ENCODE measurements around the gene DENND1A. TPM values are rescaled to one million over a fixed set of nuclear protein-coding genes. Genes with fewer than 3 reads are reported as not detected.

The DENND1A gene
- total and polyA plus RNA-seq, 2 of the 13 experiments (the other 11 are each of a cell fraction or from before 2014, with no cell fraction given) = 14.8 to 30.1 TPM

GRCh38 chr9:123537809-123538208 is 392.1 kb downstream of the DENND1A start (continued):
- TF ChIP-seq MLX (CRISPR knock-in tag; IDR thresholded peaks at IDR 0.05) (peak; percentile 28; the same call in 1 of the 2 replicates), BRD4 (CRISPR knock-in tag; IDR thresholded peaks at IDR 0.05) (no peak), CEBPG (CRISPR knock-in tag; IDR thresholded peaks at IDR 0.05) (peak; percentile 92), FOXA3 (CRISPR knock-in tag; IDR thresholded peaks at IDR 0.05) (peak; percentile 66)

- no peak for DNase-seq (ENCODE audit: low spot score)
- Histone ChIP-seq H2AFZ (ENCODE audit: low read length) (no peak overlapping the region), H3K9ac (ENCODE audit: insufficient read depth, low read depth, low read length) (no peak overlapping the region), H3K27ac (ENCODE audit: extremely low read length, insufficient read depth, low read length) (no peak overlapping the region), H3K27me3 (ENCODE audit: control insufficient read depth in 1 of 2, insufficient read depth in 2 of 2, low read length in 2 of 2) (no peaks in the 10 kb centered on the region), H3K4me1 (ENCODE audit: insufficient read depth, low read length) (peaks cover 7% of the 10 kb centered on the region; the same call in 1 of the 2 replicates), H3K79me2 (ENCODE audit: insufficient read depth, low read length) (no peaks in the 10 kb centered on the region), H3K36me3 (replicated peaks in 1 of 2; ENCODE audit: control insufficient read depth in 1 of 2, insufficient read depth in 2 of 2, low read length in 2 of 2) (peaks cover 2 to 6% of the 10 kb centered on the region in 2 experiments; a peak in 3 of 5 replicates), H3K4me3 (replicated peaks in 1 of 3; ENCODE audit: insufficient read depth in 1 of 3, low read depth in 2 of 3, low read length in 3 of 3) (no peak overlapping the region), H3K4me2 (ENCODE audit: low read depth, low read length) (no peak overlapping the region), H4K20me1 (ENCODE audit: insufficient read depth, low read length) (no peaks in the 10 kb centered on the region), H3K9me3 (ENCODE audit: low read length) (no peaks in the 10 kb centered on the region)
- over 99% methylated on average over 6 of the region's 6 CpGs for WGBS (ENCODE audit: low lambda C conversion rate)
- no TSS peak for BruUV-seq (replicated peaks)
- in situ Hi-C loops (cut with HindIII; ENCODE audit: extremely low pct_ligation_motif_present, low pct_unique_long_range_greater_than_20kb) = no loop called here
- CTCF ChIA-PET (ENCODE audit: low intra/inter-chr PET ratio, low total read pairs) = no interaction called here
- no peak for TF ChIP-seq ZBTB43 (CRISPR knock-in tag; conservative IDR thresholded peaks at IDR 0.05)
- no peak for TF ChIP-seq CBX1 (IDR thresholded peaks at IDR 0.05; ENCODE audit: low read depth)
- no peak for TF ChIP-seq ZNF562 (CRISPR knock-in tag; IDR thresholded peaks at IDR 0.05; ENCODE audit: borderline replicate concordance)
- TF ChIP-seq TFAP4 (IDR thresholded peaks at IDR 0.05; ENCODE audit: borderline replicate concordance, low read depth) = no peak
- TF ChIP-seq SP5 (CRISPR knock-in tag; IDR thresholded peaks at IDR 0.05; ENCODE audit: borderline replicate concordance, low read depth) = no peak
- no peak for TF ChIP-seq KLF15 (CRISPR knock-in tag; IDR thresholded peaks at IDR 0.05; ENCODE audit: borderline replicate concordance)
- no peak for TF ChIP-seq MAFK (conservative IDR thresholded peaks at IDR 0.05 in 1 of 2, IDR thresholded peaks at IDR 0.05 in 1 of 2; ENCODE audit: low read length in 2 of 2)
- TF ChIP-seq DMTF1 (CRISPR knock-in tag; IDR thresholded peaks at IDR 0.05) = no peak
- TF ChIP-seq ZNF841 (CRISPR knock-in tag; IDR thresholded peaks at IDR 0.05; ENCODE audit: borderline replicate concordance) = no peak
- no peak for TF ChIP-seq ATF7-NPFF (CRISPR knock-in tag; IDR thresholded peaks at IDR 0.05; ENCODE audit: low read depth)
- no peak for TF ChIP-seq MTF2 (CRISPR knock-in tag; IDR thresholded peaks at IDR 0.05; ENCODE audit: borderline replicate concordance)
- intact Hi-C loops (cut with micrococcal nuclease; ENCODE audit: unreplicated experiment) = no loop called here
- FAIRE-seq = no peak
- ATAC-seq = no peak
- POLR2A ChIA-PET = no interaction called here
Measured at GRCh38 chr9:123536455-123536868, 393.5 kb downstream of the DENND1A start.
